Stimulated activated CD8-positive, alpha-beta memory T cell treated with anti-CD3 and anti-CD28 coated beads, Interleukin-4, amount 100 ng/mL, for 4 hours (primary cell): ENCODE data around the gene CLIC1.

Source experiments
- DNase-seq, 2 donors: peaks; one replicate each; pipeline ENCODE4 v3.0.0-alpha.2; 2020; ENCODE audit warnings: low read depth in 2 of 2, low spot score in 1 of 2

Gene CLIC1

GRCh38 chr6:31768363-31769257, 32.3 kb upstream of the CLIC1 start:
- DNase-seq, result no peak

GRCh38 chr6:31767096-31767645, 30.8 kb upstream of the CLIC1 start:
- DNase-seq, result no peak

GRCh38 chr6:31765910-31766794, 29.8 kb upstream of the CLIC1 start:
- DNase-seq, result no peak

- DNase-seq, result no peak
Observed at GRCh38 chr6:31765559-31765909, 29.2 kb upstream of the CLIC1 start.

- no peak for DNase-seq
Observed at GRCh38 chr6:31764198-31764597, 27.9 kb upstream of the CLIC1 start.

- no peak for DNase-seq
Observed at GRCh38 chr6:31763619-31763940, 27.2 kb upstream of the CLIC1 start.

GRCh38 chr6:31762878-31763618, 26.7 kb upstream of the CLIC1 start:
- DNase-seq, result no peak

- DNase-seq, result no peak
Observed at GRCh38 chr6:31762356-31762755, 26.0 kb upstream of the CLIC1 start, which contains the start of gene SAPCD1. Gene SAPCD1 (plus strand): TSS chr6:31762656. CDS start chr6:31763055, 399 bp downstream.

GRCh38 chr6:31761343-31761742, 25.0 kb upstream of the CLIC1 start:
- DNase-seq, result no peak

GRCh38 chr6:31760790-31761189, 24.5 kb upstream of the CLIC1 start:
- DNase-seq, result no peak

GRCh38 chr6:31758281-31758680, 22.0 kb upstream of the CLIC1 start:
- DNase-seq, result no peak

GRCh38 chr6:31752739-31753319, 16.5 kb upstream of the CLIC1 start:
- DNase-seq, result no peak

- DNase-seq, result no peak
Observed at GRCh38 chr6:31750411-31751022, 14.2 kb upstream of the CLIC1 start.

GRCh38 chr6:31749301-31750036, 13.1 kb upstream of the CLIC1 start:
- no peak for DNase-seq

- DNase-seq, result no peak
Observed at GRCh38 chr6:31744422-31744821, 8.1 kb upstream of the CLIC1 start.

GRCh38 chr6:31742894-31743293, 6.6 kb upstream of the CLIC1 start:
- no peak for DNase-seq

GRCh38 chr6:31741815-31742214, 5.5 kb upstream of the CLIC1 start:
- DNase-seq, result no peak

- no peak for DNase-seq
Observed at GRCh38 chr6:31740397-31741223, 4.3 kb upstream of the CLIC1 start.
